ENCODE measurements around the gene NDUFA9.

GRCh38 chr12:4628406-4628805 lies 20.5 kb upstream of the NDUFA9 start:
- TF ChIP-seq CTCF (IDR thresholded peaks at IDR 0.05; ENCODE audit: low read length) = no peak
- TF ChIP-seq EZH2 (IDR thresholded peaks at IDR 0.05; ENCODE audit: borderline replicate concordance, low read length) = no peak
